HCEC 1CT (cell line): ENCODE measurements around the gene FGF12.

ENCODE experiments used
- DNase-seq: peaks from one replicate; pipeline ENCODE4 v3.0.0-alpha.2; 2017

The FGF12 gene

DNA sequence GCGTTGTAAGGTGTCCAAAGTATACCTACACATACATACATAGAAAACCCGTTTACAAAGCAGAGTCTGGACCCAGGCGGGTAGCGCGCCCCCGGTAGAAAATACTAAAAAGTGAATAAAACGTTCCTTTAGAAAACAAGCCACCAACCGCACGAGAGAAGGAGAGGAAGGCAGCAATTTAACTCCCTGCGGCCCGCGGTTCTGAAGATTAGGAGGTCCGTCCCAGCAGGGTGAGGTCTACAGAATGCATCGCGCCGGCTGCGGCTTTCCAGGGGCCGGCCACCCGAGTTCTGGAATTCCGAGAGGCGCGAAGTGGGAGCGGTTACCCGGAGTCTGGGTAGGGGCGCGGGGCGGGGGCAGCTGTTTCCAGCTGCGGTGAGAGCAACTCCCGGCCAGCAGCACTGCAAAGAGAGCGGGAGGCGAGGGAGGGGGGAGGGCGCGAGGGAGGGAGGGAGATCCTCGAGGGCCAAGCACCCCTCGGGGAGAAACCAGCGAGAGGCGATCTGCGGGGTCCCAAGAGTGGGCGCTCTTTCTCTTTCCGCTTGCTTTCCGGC lies 318.6 kb downstream of the FGF12 start:
- DNase-seq, result no peak

DNA sequence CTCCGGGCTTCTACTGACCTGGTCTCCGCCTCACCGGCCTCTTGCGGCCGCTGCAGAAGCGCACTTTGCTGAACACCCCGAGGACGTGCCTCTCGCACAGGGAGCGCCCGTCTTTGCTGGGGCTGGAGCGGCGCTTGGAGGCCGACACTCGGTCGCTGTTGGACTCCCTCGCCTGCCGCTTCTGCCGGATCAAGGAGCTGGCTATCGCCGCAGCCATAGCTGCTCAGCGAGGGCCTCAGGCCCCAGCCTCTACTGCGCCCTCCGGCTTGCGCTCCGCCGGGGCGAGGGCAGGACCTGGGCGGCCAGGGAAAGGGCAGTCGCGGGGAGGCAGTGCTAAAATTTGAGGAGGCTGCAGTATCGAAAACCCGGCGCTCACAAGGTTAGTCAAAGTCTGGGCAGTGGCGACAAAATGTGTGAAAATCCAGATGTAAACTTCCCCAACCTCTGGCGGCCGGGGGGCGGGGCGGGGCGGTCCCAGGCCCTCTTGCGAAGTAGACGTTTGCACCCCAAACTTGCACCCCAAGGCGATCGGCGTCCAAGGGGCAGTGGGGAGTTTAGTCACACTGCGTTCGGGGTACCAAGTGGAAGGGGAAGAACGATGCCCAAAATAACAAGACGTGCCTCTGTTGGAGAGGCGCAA lies 319.2 kb downstream of the FGF12 start:
- DNase-seq, result no peak

- DNase-seq, result no peak
Measured at GRCh38 chr3:192399767-192400166, 327.6 kb downstream of the FGF12 start.

- DNase-seq, result no peak
Measured at GRCh38 chr3:192397012-192397411, 330.3 kb downstream of the FGF12 start.

GRCh38 chr3:192395506-192395905 lies 331.8 kb downstream of the FGF12 start:
- DNase-seq, result no peak

DNA sequence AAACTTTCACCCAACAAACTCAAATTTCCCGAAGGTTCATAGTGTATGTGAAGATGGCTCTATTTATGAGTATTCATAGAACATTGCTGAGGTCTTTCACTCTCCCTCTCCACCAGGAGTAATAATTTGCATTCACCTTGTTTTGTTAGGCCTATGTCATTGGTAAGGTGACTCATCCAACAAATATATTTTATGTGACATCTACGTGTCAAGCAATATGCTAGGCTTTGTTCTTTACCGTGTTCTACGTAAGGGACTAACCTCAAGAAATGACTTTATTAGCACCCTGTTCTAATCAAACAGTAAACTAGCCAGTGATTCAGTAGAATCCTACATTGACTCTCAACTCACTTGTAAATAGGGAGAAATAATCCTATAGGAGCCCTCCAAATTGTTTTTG lies 334.4 kb downstream of the FGF12 start:
- no peak for DNase-seq

- DNase-seq, result no peak
Measured at GRCh38 chr3:192382861-192383260, 344.5 kb downstream of the FGF12 start.

- DNase-seq, result no peak
Measured at GRCh38 chr3:192373586-192373985, 353.8 kb downstream of the FGF12 start.

DNA sequence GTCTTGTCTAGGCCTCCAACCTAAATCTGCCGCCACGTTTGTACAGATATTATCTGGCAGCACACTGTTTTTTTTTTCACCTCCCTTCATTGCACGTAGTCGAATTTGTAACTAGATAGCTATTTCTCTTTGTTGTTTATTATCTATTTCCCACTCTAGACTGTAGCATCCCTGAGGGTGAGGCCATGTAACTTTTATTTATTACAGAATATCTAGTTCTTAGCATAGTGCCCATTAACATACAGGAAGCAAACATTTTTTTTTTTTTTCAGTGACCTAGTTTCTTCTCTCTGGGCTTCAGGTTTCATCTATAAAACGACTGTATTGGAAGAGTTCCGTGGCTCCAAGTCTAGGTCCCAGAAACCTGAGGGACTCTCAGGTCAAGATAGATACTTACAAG lies 354.3 kb downstream of the FGF12 start:
- DNase-seq, result no peak

GRCh38 chr3:192372616-192373015 lies 354.7 kb downstream of the FGF12 start:
- DNase-seq, result no peak

DNA sequence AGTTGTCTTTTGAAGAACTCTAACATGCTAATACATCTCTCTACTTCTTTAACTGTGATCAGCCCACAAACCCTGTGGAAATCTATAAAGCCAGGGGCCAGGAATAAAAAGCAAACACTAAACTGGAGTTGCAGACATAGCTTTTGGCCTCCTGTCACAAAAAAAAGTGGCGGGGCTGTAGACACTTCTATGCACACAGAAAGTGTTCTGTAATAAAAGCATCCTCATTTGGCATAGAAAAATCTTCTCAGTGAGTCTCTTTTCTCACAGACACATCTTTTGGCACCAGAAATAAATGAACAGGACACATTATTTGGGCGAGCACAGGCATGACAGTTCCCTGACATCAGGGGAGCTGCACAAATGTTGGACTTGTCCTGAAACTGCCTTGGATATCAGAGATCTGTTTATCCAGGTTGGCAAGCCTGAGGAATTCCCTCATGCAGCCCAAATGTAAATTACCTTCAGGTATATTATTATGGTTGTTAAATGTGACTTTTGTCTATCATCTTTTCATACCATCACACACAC lies 355.4 kb downstream of the FGF12 start:
- DNase-seq, result no peak

DNA sequence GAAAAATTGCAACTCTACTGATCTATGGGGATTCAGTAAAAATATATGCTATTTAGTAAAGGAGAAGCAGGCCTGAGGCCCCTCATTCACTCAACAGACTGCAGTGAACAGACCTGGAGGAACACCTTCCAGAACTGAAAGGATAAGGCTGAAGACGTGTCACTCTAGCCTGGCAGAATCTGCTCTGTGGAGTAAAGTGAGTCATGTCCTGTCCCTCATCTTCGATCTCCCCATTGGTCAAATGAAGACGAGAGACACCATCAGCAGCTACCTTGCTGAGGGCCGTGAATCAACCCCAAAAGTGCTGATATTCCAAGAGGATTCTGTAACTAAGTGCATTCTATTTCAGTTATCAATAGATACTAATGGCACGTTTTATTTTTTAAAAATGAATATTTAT lies 359.7 kb downstream of the FGF12 start:
- no peak for DNase-seq

DNA sequence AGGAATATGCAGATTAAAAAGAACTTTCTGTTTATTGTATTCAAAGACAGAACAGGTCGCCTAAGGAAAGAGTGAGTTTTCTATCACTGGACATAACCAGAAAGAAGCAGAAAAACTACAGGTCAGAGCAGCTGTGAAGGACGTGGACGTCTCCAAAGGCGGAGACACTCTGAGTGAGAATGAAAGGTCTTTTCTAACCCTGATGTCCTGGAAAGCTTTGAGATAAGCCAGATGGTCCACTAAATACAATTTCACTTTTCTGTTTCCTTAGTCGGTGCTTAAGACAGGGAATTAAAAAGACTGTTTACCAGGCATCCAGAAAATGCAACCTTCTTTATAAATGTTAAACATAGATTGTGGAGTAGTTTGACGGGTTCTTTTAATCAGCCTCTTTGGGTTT lies 360.4 kb downstream of the FGF12 start:
- no peak for DNase-seq

- no peak for DNase-seq
Measured at GRCh38 chr3:192365571-192365970, 361.8 kb downstream of the FGF12 start.

- no peak for DNase-seq
Measured at GRCh38 chr3:192364316-192364715, 363.0 kb downstream of the FGF12 start.

GRCh38 chr3:192354687-192355086 lies 372.7 kb downstream of the FGF12 start:
- no peak for DNase-seq

DNA sequence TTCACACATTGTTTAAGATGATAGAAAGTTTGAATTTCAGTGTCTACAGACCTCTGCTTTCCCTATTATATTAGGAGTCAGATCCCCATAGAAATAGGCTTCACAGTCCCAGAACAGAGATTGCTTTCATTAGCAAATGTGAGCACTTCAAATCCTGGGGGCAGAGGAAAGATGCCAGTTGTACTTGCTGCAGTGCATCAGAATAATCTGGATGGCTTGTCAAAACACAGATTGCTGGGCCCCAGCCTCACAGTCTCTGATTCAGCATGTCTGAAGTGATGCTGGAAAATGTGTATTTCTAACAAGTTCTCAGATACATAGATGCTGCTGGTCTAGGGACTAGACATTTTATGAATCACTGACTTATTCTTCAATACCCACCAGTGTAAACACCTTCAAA lies 375.2 kb downstream of the FGF12 start:
- no peak for DNase-seq

DNA sequence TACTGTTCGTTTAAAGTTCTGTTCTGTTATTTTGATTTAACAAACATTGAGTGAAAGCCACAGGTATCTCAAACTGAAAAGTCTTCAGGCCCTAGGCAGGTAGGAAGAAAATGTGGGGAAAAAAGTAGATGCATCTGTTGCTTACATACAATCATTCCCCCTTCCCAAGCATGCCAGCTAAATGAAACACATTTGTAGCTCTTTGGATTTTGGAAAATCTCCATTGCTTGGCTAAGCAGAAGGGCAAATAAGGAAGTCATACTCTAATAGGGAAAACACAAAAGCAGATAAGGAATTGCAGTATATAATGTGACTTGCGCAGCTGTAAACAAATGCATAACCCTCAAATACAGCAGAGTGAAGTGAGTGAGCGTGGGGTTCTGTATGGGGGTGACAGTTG lies 375.9 kb downstream of the FGF12 start:
- DNase-seq, result no peak

GRCh38 chr3:192340031-192340430 lies 387.3 kb downstream of the FGF12 start:
- DNase-seq, result no peak

GRCh38 chr3:192339214-192339613 lies 388.1 kb downstream of the FGF12 start:
- DNase-seq, result no peak

GRCh38 chr3:192336286-192336685 lies 391.1 kb downstream of the FGF12 start:
- DNase-seq, result no peak

GRCh38 chr3:192332386-192333291 lies 394.7 kb downstream of the FGF12 start:
- DNase-seq, result no peak

- DNase-seq, result no peak
Measured at GRCh38 chr3:192331749-192332385, 395.5 kb downstream of the FGF12 start.
